ENCODE measurements around the gene NSG1.
A peak's percentile ranks its signal among the peaks of the same experiment; 100 is the strongest.
"Not testable (repeated sequence)": the region's sequence is repeated elsewhere in the genome, so short reads cannot be mapped to it uniquely, and the experiment has no call there.

NSG1 gene

GRCh38 chr4:4461178-4461577 is 74.3 kb downstream of the NSG1 start:
- H3K27ac ChIP-seq, result peak overlapping the region; percentile 83
- no peak for TF ChIP-seq CTCF (conservative IDR thresholded peaks at IDR 0.05)

GRCh38 chr4:4461850-4462249 is 74.9 kb downstream of the NSG1 start:
- H3K27ac ChIP-seq, result peak overlapping the region; percentile 83
- TF ChIP-seq CTCF (conservative IDR thresholded peaks at IDR 0.05), result no peak

GRCh38 chr4:4462970-4463369 is 76.1 kb downstream of the NSG1 start:
- peak overlapping the region; percentile 83 for H3K27ac ChIP-seq
- no peak for TF ChIP-seq CTCF (conservative IDR thresholded peaks at IDR 0.05)

- not testable (repeated sequence) for H3K27ac ChIP-seq
These were observed 78.3 kb downstream of the NSG1 start for GRCh38 chr4:4465238-4465637.

Data from VCaP (cell line).